ENCODE data around the gene PCDHGC4. TPM values are rescaled to one million over a fixed set of nuclear protein-coding genes. Genes with fewer than 3 reads are reported as not detected.

The PCDHGC4 gene
- total RNA-seq, 1 donor from 2014 or later: not detected

GRCh38 chr5:141489841-141490240, 5.0 kb downstream of the PCDHGC4 start:
- intact Hi-C loops (cut with micrococcal nuclease): no loop called here

- intact Hi-C loops (cut with micrococcal nuclease): no loop called here
Observed at GRCh38 chr5:141490271-141490670, 5.4 kb downstream of the PCDHGC4 start.

GRCh38 chr5:141490771-141491170, 5.9 kb downstream of the PCDHGC4 start:
- intact Hi-C loops (cut with micrococcal nuclease): no loop called here

- intact Hi-C loops (cut with micrococcal nuclease): no loop called here
Observed at GRCh38 chr5:141491323-141492167, 6.7 kb downstream of the PCDHGC4 start.

GRCh38 chr5:141492168-141492885, 7.5 kb downstream of the PCDHGC4 start:
- intact Hi-C loops (cut with micrococcal nuclease): no loop called here

- intact Hi-C loops (cut with micrococcal nuclease): no loop called here
Observed at GRCh38 chr5:141493500-141494422, 8.9 kb downstream of the PCDHGC4 start.

- intact Hi-C loops (cut with micrococcal nuclease): no loop called here
Observed at GRCh38 chr5:141494761-141495452, 10.1 kb downstream of the PCDHGC4 start.

GRCh38 chr5:141495453-141495811, 10.6 kb downstream of the PCDHGC4 start:
- intact Hi-C loops (cut with micrococcal nuclease): no loop called here

- intact Hi-C loops (cut with micrococcal nuclease): no loop called here
Observed at GRCh38 chr5:141496038-141496437, 11.2 kb downstream of the PCDHGC4 start.

GRCh38 chr5:141501761-141502160, 16.9 kb downstream of the PCDHGC4 start:
- intact Hi-C loops (cut with micrococcal nuclease): no loop called here

- intact Hi-C loops (cut with micrococcal nuclease): no loop called here
Observed at GRCh38 chr5:141503681-141504080, 18.9 kb downstream of the PCDHGC4 start.

- intact Hi-C loops (cut with micrococcal nuclease): no loop called here
Observed at GRCh38 chr5:141504216-141504615, 19.4 kb downstream of the PCDHGC4 start.

- intact Hi-C loops (cut with micrococcal nuclease): no loop called here
Observed at GRCh38 chr5:141506381-141507155, 21.7 kb downstream of the PCDHGC4 start.

- intact Hi-C loops (cut with micrococcal nuclease): no loop called here
Observed at GRCh38 chr5:141507387-141508091, 22.7 kb downstream of the PCDHGC4 start.

GRCh38 chr5:141508440-141508797, 23.6 kb downstream of the PCDHGC4 start:
- intact Hi-C loops (cut with micrococcal nuclease): no loop called here

- intact Hi-C loops (cut with micrococcal nuclease): no loop called here
Observed at GRCh38 chr5:141508798-141509611, 24.2 kb downstream of the PCDHGC4 start.

GRCh38 chr5:141510160-141510559, 25.3 kb downstream of the PCDHGC4 start:
- intact Hi-C loops (cut with micrococcal nuclease): loop anchor here (5.0 kb wide), 2 partner anchors 107 to 168 kb away; partner anchors contain the start of genes DIAPH1 and PCDHGA3

GRCh38 chr5:141510850-141511601, 26.2 kb downstream of the PCDHGC4 start:
- intact Hi-C loops (cut with micrococcal nuclease): loop anchor here (5.0 kb wide), 2 partner anchors 106 to 169 kb away; partner anchors contain the start of genes DIAPH1 and PCDHGA3

Measured in T-helper 1 cell treated with Interleukin-12 subunit alpha and Interleukin-12 subunit beta and Interleukin-4 antibody, amounts not matched to agents 30 ng/mL and 1 ng/mL, for 36 hours (primary cell).